IMR-90 (cell line): ENCODE data around the gene ELMO1.

ENCODE experiments used
- BHLHE40 ChIP-seq: fragments of 150-350 bp; IDR thresholded peaks from 2 replicates; pipeline ENCODE4 v1.6.1; 2016; ENCODE audit warnings: mild to moderate bottlenecking, low read depth, low read length
- CHD1 ChIP-seq: IDR thresholded peaks from 2 replicates; pipeline ENCODE4 v1.6.1; 2012; ENCODE audit warnings: low read depth, low read length, improper control_type of control experiment
- CTCF ChIP-seq: conservative IDR thresholded peaks from 2 replicates; pipeline ENCODE4 v1.5.1; 2012; ENCODE audit warnings: mild to moderate bottlenecking, low read depth, low read length, improper control_type of control experiment
- ELK1 ChIP-seq: fragments of 150-350 bp; IDR thresholded peaks from 2 replicates; pipeline ENCODE4 v1.6.1; 2016; ENCODE audit warnings: low read depth, mild to moderate bottlenecking, low read length, moderate library complexity, borderline replicate concordance
- FOS ChIP-seq: fragments of 150-350 bp; IDR thresholded peaks from 2 replicates; pipeline ENCODE4 v1.6.1; 2016; ENCODE audit warnings: low read depth, low read length
- MAZ ChIP-seq: IDR thresholded peaks from 2 replicates; pipeline ENCODE4 v1.6.1; 2012; ENCODE audit warnings: low read depth, mild to moderate bottlenecking, low read length, improper control_type of control experiment, moderate library complexity, borderline replicate concordance
- NFE2L2 ChIP-seq: fragments of 150-350 bp; IDR thresholded peaks from 2 replicates; pipeline ENCODE4 v1.6.1; 2016; ENCODE audit warnings: low read depth, mild to moderate bottlenecking, low read length
- POLR2A ChIP-seq: IDR thresholded peaks from 2 replicates; pipeline ENCODE4 v1.6.1; 2012; ENCODE audit warnings: mild to moderate bottlenecking, low read depth, low read length
- RAD21 ChIP-seq: IDR thresholded peaks from 2 replicates; pipeline ENCODE4 v1.6.1; 2012; ENCODE audit warnings: low read length, improper control_type of control experiment
- RCOR1 ChIP-seq: IDR thresholded peaks from 2 replicates; pipeline ENCODE4 v1.6.1; 2012; ENCODE audit warnings: mild to moderate bottlenecking, low read length, improper control_type of control experiment; ENCODE audit not compliant: insufficient replicate concordance

- no peak for TF ChIP-seq CTCF
- no peak for TF ChIP-seq POLR2A
- no peak for TF ChIP-seq MAZ
- no peak for TF ChIP-seq CHD1
- TF ChIP-seq RAD21, result no peak
- no peak for TF ChIP-seq NFE2L2
- no peak for TF ChIP-seq RCOR1
- no peak for TF ChIP-seq ELK1
- TF ChIP-seq FOS, result no peak
- TF ChIP-seq BHLHE40, result no peak
Measured at GRCh38 chr7:36955456-36956129, 493.1 kb downstream of the ELMO1 start.
